Astrocyte of the hippocampus (primary cell): ENCODE results near the gene RAB26.

Experiments
- DNase-seq: peaks from one replicate; pipeline ENCODE4 v3.0.0; 2011; ENCODE audit warnings: low read depth, low spot score

Gene RAB26

GRCh38 chr16:2159175-2159838 is 10.9 kb downstream of the RAB26 start:
- DNase-seq, result peak; percentile 91

GRCh38 chr16:2160915-2161551 is 12.6 kb downstream of the RAB26 start:
- DNase-seq, result peak; percentile 60

- DNase-seq, result no peak
Measured at GRCh38 chr16:2161911-2162310, 13.5 kb downstream of the RAB26 start.

- no peak for DNase-seq
Measured at GRCh38 chr16:2162676-2163118, 14.3 kb downstream of the RAB26 start.

- peak; percentile 35 for DNase-seq
Measured at GRCh38 chr16:2163211-2163881, 14.9 kb downstream of the RAB26 start.

- DNase-seq, result no peak
Measured at GRCh38 chr16:2165861-2166260, 17.4 kb downstream of the RAB26 start.

- DNase-seq, result no peak
Measured at GRCh38 chr16:2166263-2167067, 18.0 kb downstream of the RAB26 start.

GRCh38 chr16:2167068-2167638 is 18.7 kb downstream of the RAB26 start:
- DNase-seq, result no peak

GRCh38 chr16:2170080-2170479 is 21.7 kb downstream of the RAB26 start:
- DNase-seq, result no peak

- no peak for DNase-seq
Measured at GRCh38 chr16:2170587-2171435, 22.4 kb downstream of the RAB26 start.

- no peak for DNase-seq
Measured at GRCh38 chr16:2171601-2172178, 23.3 kb downstream of the RAB26 start.

GRCh38 chr16:2172688-2173335 is 24.4 kb downstream of the RAB26 start:
- DNase-seq, result no peak

GRCh38 chr16:2173366-2173765 is 24.9 kb downstream of the RAB26 start:
- DNase-seq, result no peak

- DNase-seq, result no peak
Measured at GRCh38 chr16:2173916-2174315, 25.5 kb downstream of the RAB26 start.

GRCh38 chr16:2174396-2175131 is 26.1 kb downstream of the RAB26 start:
- no peak for DNase-seq

GRCh38 chr16:2175454-2175853 is 27.0 kb downstream of the RAB26 start:
- DNase-seq, result no peak

GRCh38 chr16:2176047-2176446 is 27.6 kb downstream of the RAB26 start:
- no peak for DNase-seq

- no peak for DNase-seq
Measured at GRCh38 chr16:2177101-2177500, 28.7 kb downstream of the RAB26 start.

- DNase-seq, result no peak
Measured at GRCh38 chr16:2177561-2177960, 29.1 kb downstream of the RAB26 start.
